K562 (cell line): Measurements from ENCODE around the gene IFFO2. TPM values are rescaled to one million over a fixed set of nuclear protein-coding genes. Genes with fewer than 3 reads are reported as not detected.
A peak's percentile ranks its signal among the peaks of the same experiment; 100 is the strongest.

Experiments
- ATAC-seq: fragments of 200-7000 bp; cut with Tn5 transposase; 3 replicates; pipeline ENCODE4 v1.9.1; 2020; ENCODE audit warnings: moderate library complexity
- BruUV-seq: library from RNA; stranded (reverse); fragments of 400-500 nt; replicated peaks from 2 replicates; lab custom pipeline; 2021; lab: Mats Ljungman, UMichigan
- CTCF ChIA-PET: fragments of 300-600 bp; formaldehyde crosslinking; extraction: SDS; loops from one replicate; lab custom pipeline; 2021; ENCODE audit warnings: low intra/inter-chr PET ratio; lab: Yijun Ruan, JAX
- POLR2A ChIA-PET: fragments of 300-600, 350-650 bp; sonication (Branson Sonifier 250); formaldehyde crosslinking; extraction: SDS; loops from one replicate; lab custom pipeline; 2021; ENCODE audit warnings: antibody characterized with exemption, inconsistent platforms; lab: Yijun Ruan, JAX
- DNase-seq, 4 experiments: peaks; one replicate each; pipeline versions ENCODE4 v3.0.0 to v3.0.0-alpha.2; 2011 to 2018; ENCODE audit warnings: low spot score in 3 of 4, mixed read lengths in 3 of 4; ENCODE audit errors: extremely low read depth in 1 of 4
- FAIRE-seq: peaks from 2 replicates; lab custom pipeline; 2011; peaks lifted over from hg19 to GRCh38; lab: Jason Lieb, UNC
- H2AFZ ChIP-seq: 2 replicates; pipeline ENCODE4 v1.6.0; 2011; ENCODE audit warnings: low read depth, low read length, control low read depth, inconsistent platforms
- H3K27ac ChIP-seq: fragments of 200-600 bp; 3 replicates; pipeline ENCODE4 v1.8.0; 2011; ENCODE audit warnings: low read depth, mild to moderate bottlenecking, control low read depth, inconsistent platforms, low read length, moderate library complexity, mixed read lengths; ENCODE audit errors: extremely low read depth
- H3K27me3 ChIP-seq, 2 experiments: fragments of 300-600 bp in 1 of 2; 2 replicates in 1 of 2; 3 replicates in 1 of 2; pipeline versions ENCODE4 v1.6.0 to v1.8.0; 2011; ENCODE audit warnings: inconsistent platforms in 2 of 2, low read length in 2 of 2, mild to moderate bottlenecking in 1 of 2, mixed read lengths in 1 of 2, moderate library complexity in 1 of 2; ENCODE audit not compliant: control insufficient read depth in 2 of 2, insufficient read depth in 2 of 2
- H3K36me3 ChIP-seq: fragments of 300-600 bp; 3 replicates; pipeline ENCODE4 v1.8.0; 2011; ENCODE audit warnings: mild to moderate bottlenecking, low read length, inconsistent platforms; ENCODE audit not compliant: control insufficient read depth, insufficient read depth
- H3K4me1 ChIP-seq, 2 experiments: fragments of 200-600 bp in 1 of 2; replicated peaks in 1 of 2; 2 replicates in 1 of 2; 3 replicates in 1 of 2; pipeline versions ENCODE4 v1.5.1 to v1.8.0; 2011; ENCODE audit warnings: inconsistent platforms in 2 of 2, low read length in 2 of 2, mild to moderate bottlenecking in 1 of 2, mixed read lengths in 1 of 2, moderate library complexity in 1 of 2; ENCODE audit not compliant: control insufficient read depth in 2 of 2, insufficient read depth in 2 of 2
- H3K4me2 ChIP-seq: 2 replicates; pipeline ENCODE4 v1.6.1; 2011; ENCODE audit warnings: low read length, control low read depth, inconsistent platforms, mixed read lengths; ENCODE audit not compliant: insufficient read depth
- H3K4me3 ChIP-seq: fragments of 200-600 bp; sonication (generic), shearing (Covaris generic); 2 replicates; pipeline ENCODE4 v1.5.1; 2016; ENCODE audit warnings: control low read depth, inconsistent platforms
- H3K79me2 ChIP-seq: fragments of 200-600 bp; 3 replicates; pipeline ENCODE4 v1.8.0; 2011; ENCODE audit warnings: low read length, inconsistent platforms; ENCODE audit not compliant: control insufficient read depth, insufficient read depth
- H3K9ac ChIP-seq, 2 experiments: 2 replicates each; pipeline versions ENCODE4 v1.6.0 to v1.6.1; 2011; ENCODE audit warnings: low read depth in 2 of 2, low read length in 2 of 2, control low read depth in 1 of 2, inconsistent platforms in 1 of 2, mild to moderate bottlenecking in 1 of 2, mixed read lengths in 1 of 2; ENCODE audit not compliant: insufficient read depth in 1 of 2
- H3K9me1 ChIP-seq: one replicate; pipeline ENCODE4 v1.6.0; 2011; ENCODE audit warnings: inconsistent platforms, mild to moderate bottlenecking, low read length, moderate library complexity; ENCODE audit not compliant: control insufficient read depth, insufficient read depth
- H3K9me3 ChIP-seq: replicated peaks from 2 replicates; pipeline ENCODE4 v1.5.1; 2011; ENCODE audit warnings: low read depth, low read length, inconsistent platforms; ENCODE audit not compliant: control insufficient read depth, insufficient read depth
- H4K20me1 ChIP-seq: replicated peaks from 2 replicates; pipeline ENCODE4 v1.6.1; 2011; ENCODE audit warnings: low read length, inconsistent platforms, mixed read lengths; ENCODE audit not compliant: control insufficient read depth, insufficient read depth
- ATF1 ChIP-seq, 2 experiments: fragments of 450-650 bp in 1 of 2; IDR thresholded peaks; 2 replicates each; pipeline ENCODE4 v1.6.1; 2016; ENCODE audit warnings: missing compliant biosample characterization in 1 of 2, missing genetic modification characterization in 1 of 2
- BDP1 ChIP-seq: IDR thresholded peaks from 3 replicates; pipeline ENCODE4 v1.6.1; 2011; ENCODE audit not compliant: insufficient read length, insufficient read depth
- CBFA2T3 ChIP-seq: fragments of 450-650 bp; IDR thresholded peaks from 2 replicates; pipeline ENCODE4 v1.6.1; 2017
- CCNT2 ChIP-seq: IDR thresholded peaks from 2 replicates; pipeline ENCODE4 v1.6.1; 2011; ENCODE audit warnings: borderline replicate concordance, low read depth, mild to moderate bottlenecking, moderate library complexity, mixed read lengths, low read length; ENCODE audit not compliant: insufficient read length; ENCODE audit errors: extremely low read depth
- FOXA3 ChIP-seq, 2 experiments: fragments of 450-650 bp in 1 of 2; sonication (generic) in 1 of 2; formaldehyde crosslinking; IDR thresholded peaks in 1 of 2; conservative IDR thresholded peaks in 1 of 2; 2 replicates each; pipeline versions ENCODE4 v1.4.0 to v1.8.0; 2020 to 2022; ENCODE audit warnings: mild to moderate bottlenecking in 2 of 2, missing genetic modification reagents in 1 of 2
- GTF2F1 ChIP-seq: IDR thresholded peaks from 2 replicates; pipeline ENCODE4 v1.6.1; 2011; ENCODE audit warnings: low read depth, low read length, improper control_type of control experiment
- LEF1 ChIP-seq: fragments of 450-650 bp; IDR thresholded peaks from 2 replicates; pipeline ENCODE4 v1.6.1; 2016; ENCODE audit warnings: mild to moderate bottlenecking
- MAZ ChIP-seq, 2 experiments: fragments of 450-650 bp in 1 of 2; sonication (generic) in 1 of 2; formaldehyde crosslinking; IDR thresholded peaks in 1 of 2; conservative IDR thresholded peaks in 1 of 2; 2 replicates each; pipeline versions ENCODE4 v1.4.0 to v1.5.0; 2020; ENCODE audit warnings: mild to moderate bottlenecking in 1 of 2, missing genetic modification reagents in 1 of 2
- RCOR1 ChIP-seq, 2 experiments: IDR thresholded peaks; 2 replicates each; pipeline ENCODE4 v1.6.1; 2012; ENCODE audit warnings: low read depth in 2 of 2, low read length in 2 of 2, borderline replicate concordance in 1 of 2, improper control_type of control experiment in 1 of 2
- RHOXF2B ChIP-seq: fragments of 250-450 bp; sonication (Bioruptor Pico); conservative IDR thresholded peaks from 2 replicates; pipeline ENCODE4 v1.5.1; 2021
- TBL1XR1 ChIP-seq, 2 experiments: IDR thresholded peaks; 2 replicates each; pipeline ENCODE4 v1.6.1; 2012; ENCODE audit warnings: improper control_type of control experiment in 2 of 2, low read length in 2 of 2, mild to moderate bottlenecking in 1 of 2
- ZMIZ1 ChIP-seq, 2 experiments: fragments of 150-350 bp in 1 of 2; IDR thresholded peaks; 2 replicates each; pipeline ENCODE4 v1.6.1; 2012 to 2016; ENCODE audit warnings: low read depth in 2 of 2, low read length in 2 of 2, mild to moderate bottlenecking in 1 of 2, moderate library complexity in 1 of 2
- ZNF12 ChIP-seq: sonication (generic); formaldehyde crosslinking; IDR thresholded peaks from 2 replicates; pipeline ENCODE4 v1.4.0; 2020; ENCODE audit warnings: mild to moderate bottlenecking, missing genetic modification reagents
- ZNF696 ChIP-seq: fragments of 250-450 bp; sonication (Bioruptor Pico); conservative IDR thresholded peaks from 2 replicates; pipeline ENCODE4 v1.4.0; 2020; ENCODE audit warnings: mild to moderate bottlenecking, moderate library complexity
- WGBS: fragments of 100-300 bp; shearing (Covaris generic); methylation state at CpG from one replicate; pipeline ENCODE4 v1.1.6; 2016; ENCODE audit warnings: low coverage, mixed read lengths; ENCODE audit not compliant: insufficient coverage; ENCODE audit errors: missing lambda C conversion rate; 5-methylcytosine and 5-hydroxymethylcytosine counted together
- in situ Hi-C: fragments of 300-500 bp; cut with MboI; formaldehyde crosslinking; loops from 4 replicates; pipeline ENCODE4 v1.15.0; 2018; ENCODE audit warnings: inconsistent platforms, mixed read lengths
- intact Hi-C: fragments of 100-400 bp; cut with micrococcal nuclease; formaldehyde crosslinking; loops from 2 replicates; pipeline ENCODE4 v1.14.2; 2022
- polyA plus RNA-seq, 8 experiments: library from polyadenylated mRNA; depleted of rRNA in 4 of 8; stranded (reverse) in 5 of 8; unstranded in 3 of 8; fragments of >200 nt; fragmentation: Nextera tagmentation in 2 of 8; fragmentation: Illumina TruSeq in 1 of 8; extraction: Ambion mirVana in 2 of 8; extraction: Trizol in 1 of 8; gene quantifications; 2 replicates each; pipeline versions ENCODE4 v1.2.1 to v1.2.3, GENCODE V29; 2011 to 2014; ENCODE audit warnings: inconsistent platforms in 1 of 8, missing spikeins in 1 of 8
- total RNA-seq, 7 experiments: library from RNA; depleted of rRNA in 6 of 7; stranded (reverse); fragments of >200 nt in 6 of 7; fragmentation: Illumina TruSeq in 2 of 7; extraction: Trizol in 2 of 7; gene quantifications; 2 replicates each; pipeline versions ENCODE4 v1.2.1 to v1.2.3, GENCODE V29; 2011 to 2021; ENCODE audit warnings: low replicate concordance in 1 of 7
- TF ChIP-seq, protein P1 (sequence below): sonication (generic); formaldehyde crosslinking; IDR thresholded peaks from 2 replicates; pipeline ENCODE4 v1.8.1; 2022; ENCODE audit warnings: missing genetic modification reagents
- TF ChIP-seq, protein P2 (sequence below): fragments of 250-450 bp; sonication (Bioruptor Pico); IDR thresholded peaks from 2 replicates; pipeline ENCODE4 v1.9.0; 2021; ENCODE audit warnings: mild to moderate bottlenecking
- TF ChIP-seq, protein P3 (sequence below): fragments of 450-650 bp; IDR thresholded peaks from 2 replicates; pipeline ENCODE4 v1.6.1; 2016; ENCODE audit warnings: missing biosample characterization, missing genetic modification characterization

IFFO2 gene
- total and polyA plus RNA-seq, 9 of the 15 experiments (the other 6 are each of a cell fraction or from before 2014, with no cell fraction given), result 0.15 to 1.0 (median 0.44) TPM; not detected in 2

GRCh38 chr1:18925279-18925678 lies 31.2 kb downstream of the IFFO2 start:
- BruUV-seq, result no TSS peak
- Histone ChIP-seq H2AFZ (no peak overlapping the region), H4K20me1 (peaks cover 20% of the 10 kb centered on the region), H3K27me3 (peaks cover 49 to 93% of the 10 kb centered on the region in 2 experiments), H3K27ac (no peak overlapping the region), H3K9me1 (no peaks in the 10 kb centered on the region), H3K4me2 (no peak overlapping the region), H3K4me3 (no peak overlapping the region), H3K36me3 (no peaks in the 10 kb centered on the region), H3K9ac (peak overlapping the region in 1 of 2 experiments; percentile 43; a peak in 2 of 4 replicates)
- FAIRE-seq, result no peak
- no peak for ATAC-seq
- DNase-seq, result no peak
- ChIA-PET CTCF (no interaction called here), POLR2A (interaction anchor here (1.2 kb wide), 1 partner anchor 18 kb away, joined by 3 read pairs; no protein-coding TSS in a partner anchor)
- in situ Hi-C loops, result no loop called here
- WGBS, result 7% methylated on average over 9 of the region's 9 CpGs
- TF ChIP-seq TBL1XR1 (IDR thresholded peaks at IDR 0.05; ENCODE audit: low read length in 2 of 2) (no peak), ZMIZ1 (IDR thresholded peaks at IDR 0.05; ENCODE audit: low read depth in 2 of 2, low read length in 2 of 2) (no peak), FOXA3 (CRISPR knock-in tag; conservative IDR thresholded peaks at IDR 0.05 in 1 of 2, IDR thresholded peaks at IDR 0.05 in 1 of 2) (no peak), BDP1 (no peak), RCOR1 (IDR thresholded peaks at IDR 0.05; ENCODE audit: borderline replicate concordance in 1 of 2, low read depth in 2 of 2, low read length in 2 of 2) (no peak), RHOXF2B (no peak), MAZ (CRISPR knock-in tag; conservative IDR thresholded peaks at IDR 0.05 in 1 of 2, IDR thresholded peaks at IDR 0.05 in 1 of 2) (no peak), ZNF696 (CRISPR knock-in tag) (no peak), ZNF12 (no peak), GTF2F1 (no peak), CBFA2T3 (no peak), LEF1 (no peak), ATF1 (CRISPR knock-in tag; IDR thresholded peaks at IDR 0.05) (no peak), ATF1 (tag; IDR thresholded peaks at IDR 0.05) (no peak), CCNT2 (no peak)
- TF ChIP-seq, protein P1, sequence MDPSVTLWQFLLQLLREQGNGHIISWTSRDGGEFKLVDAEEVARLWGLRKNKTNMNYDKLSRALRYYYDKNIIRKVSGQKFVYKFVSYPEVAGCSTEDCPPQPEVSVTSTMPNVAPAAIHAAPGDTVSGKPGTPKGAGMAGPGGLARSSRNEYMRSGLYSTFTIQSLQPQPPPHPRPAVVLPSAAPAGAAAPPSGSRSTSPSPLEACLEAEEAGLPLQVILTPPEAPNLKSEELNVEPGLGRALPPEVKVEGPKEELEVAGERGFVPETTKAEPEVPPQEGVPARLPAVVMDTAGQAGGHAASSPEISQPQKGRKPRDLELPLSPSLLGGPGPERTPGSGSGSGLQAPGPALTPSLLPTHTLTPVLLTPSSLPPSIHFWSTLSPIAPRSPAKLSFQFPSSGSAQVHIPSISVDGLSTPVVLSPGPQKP, result no peak
- TF ChIP-seq, protein P2, sequence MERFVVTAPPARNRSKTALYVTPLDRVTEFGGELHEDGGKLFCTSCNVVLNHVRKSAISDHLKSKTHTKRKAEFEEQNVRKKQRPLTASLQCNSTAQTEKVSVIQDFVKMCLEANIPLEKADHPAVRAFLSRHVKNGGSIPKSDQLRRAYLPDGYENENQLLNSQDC (CRISPR knock-in tag), result no peak
- TF ChIP-seq, protein P3, sequence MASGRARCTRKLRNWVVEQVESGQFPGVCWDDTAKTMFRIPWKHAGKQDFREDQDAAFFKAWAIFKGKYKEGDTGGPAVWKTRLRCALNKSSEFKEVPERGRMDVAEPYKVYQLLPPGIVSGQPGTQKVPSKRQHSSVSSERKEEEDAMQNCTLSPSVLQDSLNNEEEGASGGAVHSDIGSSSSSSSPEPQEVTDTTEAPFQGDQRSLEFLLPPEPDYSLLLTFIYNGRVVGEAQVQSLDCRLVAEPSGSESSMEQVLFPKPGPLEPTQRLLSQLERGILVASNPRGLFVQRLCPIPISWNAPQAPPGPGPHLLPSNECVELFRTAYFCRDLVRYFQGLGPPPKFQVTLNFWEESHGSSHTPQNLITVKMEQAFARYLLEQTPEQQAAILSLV (tag), result no peak
- TF ChIP-seq, all 486 proteins: peak for 0
- no peaks in the 10 kb centered on the region for H3K79me2 ChIP-seq
- intact Hi-C loops, result no loop called here
- H3K4me1 ChIP-seq, result peaks cover 19 to 20% of the 10 kb centered on the region in 2 experiments; a peak in 4 of 5 replicates
- no peaks in the 10 kb centered on the region for H3K9me3 ChIP-seq
